NCI-H1436 treated with DMSO at 0.1 percent for 48 hours (cell line): Measurements from ENCODE around the gene DTX4.

Experiments
- DNase-seq: peaks from one replicate; lab custom pipeline; 2025; lab: John Stamatoyannopoulos, UW

The DTX4 gene

GRCh38 chr11:59173080-59173963, 1.4 kb downstream of the DTX4 start:
- DNase-seq, result no peak

- no peak for DNase-seq
These were observed 2.2 kb downstream of the DTX4 start for GRCh38 chr11:59173964-59174663.

- no peak for DNase-seq
These were observed 2.7 kb downstream of the DTX4 start for GRCh38 chr11:59174664-59175033.

GRCh38 chr11:59175091-59175501, 3.2 kb downstream of the DTX4 start:
- DNase-seq, result no peak

- DNase-seq, result no peak
These were observed 4.4 kb downstream of the DTX4 start for GRCh38 chr11:59176330-59176729.

- DNase-seq, result no peak
These were observed 6.5 kb downstream of the DTX4 start for GRCh38 chr11:59178402-59178801.

- DNase-seq, result no peak
These were observed 7.2 kb downstream of the DTX4 start for GRCh38 chr11:59179121-59179520.

- DNase-seq, result no peak
These were observed 8.3 kb downstream of the DTX4 start for GRCh38 chr11:59180168-59180776.

GRCh38 chr11:59180907-59181306, 9.0 kb downstream of the DTX4 start:
- DNase-seq, result no peak

GRCh38 chr11:59181746-59182456, 10.0 kb downstream of the DTX4 start:
- no peak for DNase-seq

- no peak for DNase-seq
These were observed 10.7 kb downstream of the DTX4 start for GRCh38 chr11:59182457-59183151.

GRCh38 chr11:59183771-59184170, 11.8 kb downstream of the DTX4 start:
- DNase-seq, result no peak

GRCh38 chr11:59184691-59185339, 12.9 kb downstream of the DTX4 start:
- DNase-seq, result no peak

- DNase-seq, result no peak
These were observed 13.5 kb downstream of the DTX4 start for GRCh38 chr11:59185386-59185945.

GRCh38 chr11:59186130-59186594, 14.2 kb downstream of the DTX4 start:
- DNase-seq, result no peak

- DNase-seq, result no peak
These were observed 15.1 kb downstream of the DTX4 start for GRCh38 chr11:59187035-59187434.

- DNase-seq, result no peak
These were observed 15.7 kb downstream of the DTX4 start for GRCh38 chr11:59187587-59187986.

GRCh38 chr11:59188954-59189353, 17.0 kb downstream of the DTX4 start:
- no peak for DNase-seq

GRCh38 chr11:59189986-59190385, 18.1 kb downstream of the DTX4 start:
- DNase-seq, result no peak

- no peak for DNase-seq
These were observed 19.2 kb downstream of the DTX4 start for GRCh38 chr11:59191095-59191494.

- no peak for DNase-seq
These were observed 20.0 kb downstream of the DTX4 start for GRCh38 chr11:59191890-59192289.
